HG02884 (cell line): Measurements from ENCODE around the gene EEF1B2.
"Not testable (repeated sequence)": the region's sequence is repeated elsewhere in the genome, so short reads cannot be mapped to it uniquely, and the experiment has no call there.

Source experiments
- ATAC-seq: cut with Tn5 transposase; IDR thresholded peaks from one replicate; pipeline ENCODE4 v1.9.1; 2021; ENCODE audit warnings: mild to moderate bottlenecking, moderate library complexity; ENCODE audit not compliant: unreplicated experiment

The EEF1B2 gene

DNA sequence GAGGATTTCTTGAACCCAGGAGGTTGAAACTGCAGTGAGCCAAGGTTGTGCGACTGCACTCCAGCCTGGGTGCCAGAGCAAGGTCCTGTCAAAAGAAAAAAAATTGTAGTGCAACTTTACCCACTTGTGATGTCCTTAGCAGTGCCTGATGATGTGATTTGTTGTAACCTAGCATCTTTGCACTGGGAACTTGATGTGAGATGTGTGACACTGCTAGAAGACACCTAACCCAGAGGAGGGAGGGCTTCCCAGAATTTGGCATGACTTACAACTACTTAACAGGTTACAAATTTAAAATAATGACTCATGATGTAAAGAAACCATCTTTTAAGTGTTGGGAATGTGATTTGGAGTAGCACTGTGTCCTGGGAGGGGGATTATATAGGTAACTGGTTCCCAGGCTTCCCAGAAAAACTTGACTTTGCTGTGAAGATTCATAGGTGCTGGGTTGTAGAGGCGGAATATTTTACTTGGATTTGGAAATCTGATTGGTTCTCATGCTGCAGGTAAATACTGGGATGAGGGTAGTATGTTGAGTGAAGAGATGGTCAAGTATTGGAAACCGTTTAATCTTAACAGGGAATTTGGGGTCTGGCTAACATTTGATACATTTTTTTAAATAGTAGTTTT is 3.7 kb downstream of the EEF1B2 start:
- ATAC-seq, result no peak

GRCh38 chr2:206164261-206164862 is 4.7 kb downstream of the EEF1B2 start:
- no peak for ATAC-seq

GRCh38 chr2:206168230-206168629 is 8.5 kb downstream of the EEF1B2 start:
- ATAC-seq, result not testable (repeated sequence)

DNA sequence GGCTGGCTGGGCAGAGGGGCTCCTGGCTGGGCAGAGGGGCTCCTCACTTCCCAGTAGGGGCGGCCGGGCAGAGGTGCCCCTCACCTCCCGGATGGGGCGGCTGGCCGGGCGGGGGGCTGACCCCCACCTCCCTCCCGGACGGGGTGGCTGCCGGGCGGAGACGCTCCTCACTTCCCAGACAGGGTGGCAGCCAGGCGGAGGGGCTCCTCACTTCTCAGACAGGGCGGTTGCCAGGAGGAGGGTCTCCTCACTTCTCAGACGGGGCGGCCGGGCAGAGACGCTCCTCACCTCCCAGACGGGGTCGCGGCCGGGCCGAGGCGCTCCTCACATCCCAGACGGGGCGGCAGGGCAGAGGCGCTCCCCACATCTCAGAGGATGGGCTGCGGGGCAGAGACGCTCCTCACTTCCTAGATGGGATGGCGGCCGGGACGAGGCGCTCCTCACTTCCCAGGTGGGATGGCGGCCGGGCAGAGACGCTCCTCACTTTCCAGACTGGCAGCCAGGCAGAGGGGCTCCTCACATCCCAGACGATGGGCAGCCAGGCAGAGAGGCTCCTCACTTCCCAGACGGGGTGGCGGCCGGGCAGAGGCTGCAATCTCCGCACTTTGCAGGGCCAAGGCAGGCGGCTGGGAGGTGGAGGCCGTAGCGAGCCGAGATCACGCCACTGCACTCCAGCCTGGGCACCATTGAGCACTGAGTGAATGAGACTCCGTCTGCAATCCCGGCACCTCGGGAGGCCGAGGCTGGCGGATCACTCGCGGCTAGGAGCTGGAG is 12.1 kb downstream of the EEF1B2 start:
- not testable (repeated sequence) for ATAC-seq

- no peak for ATAC-seq
Measured at GRCh38 chr2:206173147-206173546, 13.5 kb downstream of the EEF1B2 start.

DNA sequence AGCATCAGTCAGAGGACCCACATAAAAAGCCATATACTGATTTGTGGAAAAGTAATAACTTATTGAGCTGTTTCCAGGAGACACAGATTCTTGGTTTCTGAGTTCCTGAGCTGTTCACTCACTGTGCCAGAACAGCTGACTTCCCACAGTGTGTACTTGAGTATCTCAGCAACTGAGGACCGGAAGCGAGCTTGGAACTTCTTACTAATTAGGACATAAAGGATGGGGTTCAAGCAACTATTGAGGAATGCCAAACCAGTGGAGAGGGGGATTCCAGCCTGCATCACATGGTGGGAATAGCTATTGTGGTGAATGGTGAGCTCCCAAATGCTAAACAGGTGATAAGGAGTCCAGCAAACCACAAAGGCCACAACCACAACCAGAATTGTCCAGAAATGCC is 16.4 kb downstream of the EEF1B2 start:
- ATAC-seq, result no peak

DNA sequence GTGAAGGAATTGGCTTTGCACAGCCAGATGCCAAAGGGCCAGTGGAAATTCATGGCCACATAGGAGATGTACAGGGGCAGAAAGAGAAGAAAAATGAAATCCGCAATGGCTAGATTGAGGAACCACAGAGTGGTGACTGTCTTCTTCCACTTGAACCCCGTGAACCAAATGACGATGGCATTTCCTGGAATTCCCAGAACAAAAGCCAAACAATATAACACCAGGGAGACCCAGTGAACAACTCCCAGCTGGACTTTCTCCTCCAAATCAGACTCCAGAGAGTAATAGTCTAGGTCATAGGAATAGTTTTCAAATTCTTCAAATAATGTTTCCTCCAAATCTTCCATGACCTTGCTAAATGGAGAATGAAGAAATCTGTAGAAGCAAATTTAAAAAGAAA is 17.2 kb downstream of the EEF1B2 start:
- ATAC-seq, result no peak

- ATAC-seq, result not testable (repeated sequence)
Measured at GRCh38 chr2:206181526-206181925, 21.8 kb downstream of the EEF1B2 start.

- ATAC-seq, result no peak
Measured at GRCh38 chr2:206189691-206190090, 30.0 kb downstream of the EEF1B2 start.

DNA sequence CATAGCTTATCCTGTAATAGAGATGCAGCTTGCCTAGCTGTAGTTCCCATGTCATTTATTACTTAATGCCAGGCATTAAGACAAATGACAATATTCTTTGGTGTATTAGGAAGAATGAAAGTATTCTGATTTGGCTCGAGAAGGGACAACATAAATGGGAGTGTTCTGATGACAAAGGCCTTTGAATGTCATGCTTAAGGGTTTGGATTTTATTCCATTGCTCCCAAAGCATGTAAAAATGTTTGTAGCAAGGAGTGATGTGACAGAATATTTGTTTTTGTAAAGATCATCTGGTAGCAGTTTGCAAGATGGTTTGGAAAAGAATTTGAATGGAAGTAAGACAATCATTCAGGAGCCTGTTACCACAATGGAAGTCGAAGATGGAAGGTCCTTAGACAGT is 30.4 kb downstream of the EEF1B2 start:
- ATAC-seq, result no peak

DNA sequence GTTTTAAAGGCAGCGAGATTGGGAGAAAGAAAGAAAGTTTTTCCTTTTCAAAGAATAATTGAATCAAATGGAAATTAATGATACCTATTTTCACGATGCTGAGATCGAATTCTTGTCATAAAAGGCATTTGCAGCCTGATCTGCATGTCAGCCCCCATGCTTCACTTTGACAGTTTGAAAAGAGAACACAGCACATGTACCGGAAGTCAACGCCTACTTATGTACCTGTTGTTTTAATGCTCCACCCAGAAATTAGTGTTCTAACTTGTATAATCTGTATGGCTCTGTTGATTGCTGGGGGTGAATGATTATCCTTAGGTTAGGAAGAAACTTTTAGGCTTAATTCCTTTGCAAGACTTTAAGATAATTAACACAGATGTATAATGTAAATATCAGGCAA is 31.0 kb downstream of the EEF1B2 start:
- ATAC-seq, result no peak

- ATAC-seq, result no peak
Measured at GRCh38 chr2:206192157-206192556, 32.5 kb downstream of the EEF1B2 start.

DNA sequence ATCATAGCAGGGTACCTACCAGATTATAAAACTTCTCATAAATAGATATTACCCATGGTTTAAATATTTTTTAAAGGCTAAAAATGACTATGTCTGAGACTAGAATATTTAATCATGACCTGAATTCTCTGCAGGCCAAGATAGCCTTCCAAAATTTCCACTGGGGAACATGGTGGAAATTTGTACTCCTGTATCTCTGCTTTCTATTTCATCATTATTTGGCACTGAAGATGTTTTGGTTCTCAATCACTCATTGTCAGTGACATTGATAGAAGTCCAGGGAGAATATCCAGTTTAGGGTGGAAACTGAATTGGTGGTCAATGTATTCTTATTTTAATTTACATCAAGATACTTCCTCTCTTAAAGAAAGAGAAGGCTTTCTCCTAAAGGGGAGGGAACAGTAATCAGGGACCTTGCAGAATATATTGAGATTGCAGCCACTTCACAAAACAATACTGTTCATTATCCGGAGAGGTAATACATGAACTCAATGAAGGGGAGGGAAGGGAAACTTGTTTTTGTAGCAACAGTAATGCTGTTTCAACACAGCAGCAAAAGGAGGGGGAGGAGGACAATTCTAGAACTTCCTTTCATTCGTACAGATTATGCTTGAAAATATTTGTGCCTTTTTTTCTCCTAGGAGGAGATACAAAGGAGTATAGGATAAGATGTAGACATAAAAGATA is 34.1 kb downstream of the EEF1B2 start:
- ATAC-seq, result no peak

DNA sequence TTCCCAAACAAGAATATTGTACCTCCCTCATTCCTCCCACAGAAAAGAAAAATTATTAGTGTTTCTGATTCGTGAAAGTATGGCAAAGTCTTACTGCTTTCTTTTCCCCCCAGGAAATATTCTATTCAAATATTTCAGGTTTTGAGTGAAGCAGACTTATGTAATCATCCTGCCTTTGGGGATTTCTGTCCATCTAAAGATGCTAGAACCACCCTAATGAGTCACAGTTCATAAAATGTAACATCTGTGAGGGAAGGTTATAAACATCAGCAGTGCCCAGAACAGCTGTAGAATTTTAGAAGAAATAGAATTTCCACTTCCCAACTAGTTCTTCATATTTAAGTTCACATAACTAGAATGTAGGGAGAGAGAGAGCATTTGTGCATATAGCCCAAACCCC is 39.0 kb downstream of the EEF1B2 start:
- no peak for ATAC-seq

DNA sequence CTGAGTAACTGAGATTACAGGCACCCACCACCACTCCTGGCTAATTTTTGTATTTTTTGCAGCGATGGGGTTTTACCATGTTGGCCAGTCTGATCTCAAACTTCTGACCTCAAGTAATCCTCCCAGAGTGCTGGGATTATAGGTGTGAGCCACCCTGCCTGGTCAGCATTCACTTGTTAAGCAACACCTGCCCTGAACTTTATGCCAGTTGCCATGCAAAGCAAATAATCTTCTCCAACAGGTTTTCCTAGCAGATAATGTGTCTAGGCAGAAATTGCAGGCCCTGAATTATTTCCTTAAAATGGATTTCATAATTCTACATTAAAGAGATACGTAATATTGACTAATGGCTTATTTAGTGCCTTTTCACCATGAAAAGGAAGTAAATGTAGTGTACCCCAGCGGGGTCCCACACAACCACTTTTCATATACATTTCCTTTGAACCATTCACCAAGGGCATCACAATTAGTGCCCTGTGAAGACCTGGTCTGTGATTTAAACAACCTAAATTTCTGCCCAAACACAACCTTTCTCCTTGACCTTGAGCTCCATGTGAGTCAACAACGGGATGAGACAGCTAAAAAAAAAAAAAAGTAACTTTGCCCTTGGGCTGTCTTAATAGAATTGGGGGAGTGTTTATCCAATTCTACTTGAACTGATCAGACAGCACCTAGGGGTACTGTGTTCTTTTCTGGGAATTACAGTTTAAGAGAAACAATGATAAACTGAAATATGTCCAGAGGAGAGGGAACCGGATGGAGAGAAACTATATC is 41.6 kb downstream of the EEF1B2 start:
- ATAC-seq, result no peak

- no peak for ATAC-seq
Measured at GRCh38 chr2:206202446-206202845, 42.8 kb downstream of the EEF1B2 start.

DNA sequence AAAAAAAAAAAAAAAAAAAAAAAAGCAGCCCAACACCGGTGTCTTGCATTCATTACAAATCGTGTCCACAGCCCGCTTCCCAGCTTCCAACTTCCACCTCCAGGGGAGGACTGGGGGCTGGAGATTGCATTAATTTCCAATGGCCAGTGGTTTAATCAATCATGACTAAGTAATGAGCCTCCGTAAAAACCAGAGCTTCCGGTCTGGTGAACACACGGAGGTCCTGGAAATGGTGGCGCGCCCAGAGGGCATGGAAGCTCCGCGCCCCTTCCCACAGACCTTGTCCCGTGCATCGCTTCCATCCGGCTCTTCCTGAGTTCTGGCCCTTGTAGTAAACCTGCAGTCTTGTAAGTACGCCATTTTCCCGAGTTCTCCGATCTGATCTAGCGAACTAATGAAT is 43.6 kb downstream of the EEF1B2 start:
- ATAC-seq, result no peak

- no peak for ATAC-seq
Measured at GRCh38 chr2:206204710-206205109, 45.0 kb downstream of the EEF1B2 start.

- ATAC-seq, result not testable (repeated sequence)
Measured at GRCh38 chr2:206207316-206207715, 47.6 kb downstream of the EEF1B2 start.

DNA sequence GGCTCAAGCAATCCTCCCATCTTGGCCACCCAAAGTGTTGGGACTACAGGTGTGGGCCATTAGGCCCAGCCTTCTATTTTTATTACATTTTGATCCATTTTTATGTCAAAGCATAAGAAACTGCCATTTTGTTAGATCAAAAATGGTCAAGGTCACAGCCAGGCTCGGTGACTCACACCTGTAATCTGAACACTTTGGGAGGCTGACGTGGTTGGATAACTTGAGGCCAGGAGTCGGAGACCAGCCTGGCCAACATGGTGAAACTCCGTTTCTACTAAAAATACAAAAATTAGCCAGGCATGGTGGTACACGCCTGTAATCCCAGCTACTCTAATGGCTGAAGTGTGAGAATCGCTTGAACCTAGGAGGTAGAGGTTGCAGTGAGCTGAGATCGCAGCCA is 49.2 kb downstream of the EEF1B2 start:
- no peak for ATAC-seq
